Mesothelial cell of epicardium (in vitro differentiated cells): ENCODE data around the gene GNAO1. TPM values are rescaled to one million over a fixed set of nuclear protein-coding genes. Genes with fewer than 3 reads are reported as not detected.

Source experiments
- DNase-seq, 2 experiments: peaks; one replicate each; pipeline ENCODE4 v3.0.0; 2021; ENCODE audit warnings: low spot score in 2 of 2; ENCODE audit not compliant: unreplicated experiment in 2 of 2
- H3K27ac Mint-ChIP-seq: 2 replicates; pipeline ENCODE4 v1.8.0; 2021; ENCODE audit warnings: mixed read lengths
- H3K27me3 Mint-ChIP-seq: 2 replicates; pipeline ENCODE4 v1.8.0; 2021; ENCODE audit warnings: low read depth, mixed read lengths
- H3K36me3 Mint-ChIP-seq: 2 replicates; pipeline ENCODE4 v1.8.0; 2021; ENCODE audit warnings: mixed read lengths
- H3K4me1 Mint-ChIP-seq: 2 replicates; pipeline ENCODE4 v1.8.0; 2021; ENCODE audit warnings: mixed read lengths
- H3K4me3 Mint-ChIP-seq: 2 replicates; pipeline ENCODE4 v1.8.0; 2021; ENCODE audit warnings: mild to moderate bottlenecking, moderate library complexity, mixed read lengths
- H3K9me3 Mint-ChIP-seq: 2 replicates; pipeline ENCODE4 v1.8.0; 2021; ENCODE audit warnings: mixed read lengths
- total RNA-seq: library from RNA; stranded (reverse); gene quantifications from 3 replicates; pipeline ENCODE4 v1.2.1, GENCODE V29; 2021
- TF ChIP-seq, protein P1 (sequence below): fragments of 200-600 bp; sonication (generic); IDR thresholded peaks from one replicate; pipeline ENCODE4 v1.5.0; 2021; ENCODE audit warnings: antibody characterized with exemption; ENCODE audit not compliant: unreplicated experiment

Gene GNAO1
- total RNA-seq, 1 donor from 2014 or later: 3.3 TPM

- Mint-ChIP-seq H3K9me3 (no peaks in the 10 kb centered on the region), H3K4me3 (no peak overlapping the region), H3K36me3 (no peaks in the 10 kb centered on the region), H3K27ac (no peak overlapping the region), H3K27me3 (no peaks in the 10 kb centered on the region), H3K4me1 (peaks cover 9% of the 10 kb centered on the region)
- DNase-seq: no peak
- TF ChIP-seq, protein P1, sequence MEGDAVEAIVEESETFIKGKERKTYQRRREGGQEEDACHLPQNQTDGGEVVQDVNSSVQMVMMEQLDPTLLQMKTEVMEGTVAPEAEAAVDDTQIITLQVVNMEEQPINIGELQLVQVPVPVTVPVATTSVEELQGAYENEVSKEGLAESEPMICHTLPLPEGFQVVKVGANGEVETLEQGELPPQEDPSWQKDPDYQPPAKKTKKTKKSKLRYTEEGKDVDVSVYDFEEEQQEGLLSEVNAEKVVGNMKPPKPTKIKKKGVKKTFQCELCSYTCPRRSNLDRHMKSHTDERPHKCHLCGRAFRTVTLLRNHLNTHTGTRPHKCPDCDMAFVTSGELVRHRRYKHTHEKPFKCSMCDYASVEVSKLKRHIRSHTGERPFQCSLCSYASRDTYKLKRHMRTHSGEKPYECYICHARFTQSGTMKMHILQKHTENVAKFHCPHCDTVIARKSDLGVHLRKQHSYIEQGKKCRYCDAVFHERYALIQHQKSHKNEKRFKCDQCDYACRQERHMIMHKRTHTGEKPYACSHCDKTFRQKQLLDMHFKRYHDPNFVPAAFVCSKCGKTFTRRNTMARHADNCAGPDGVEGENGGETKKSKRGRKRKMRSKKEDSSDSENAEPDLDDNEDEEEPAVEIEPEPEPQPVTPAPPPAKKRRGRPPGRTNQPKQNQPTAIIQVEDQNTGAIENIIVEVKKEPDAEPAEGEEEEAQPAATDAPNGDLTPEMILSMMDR: no peak
These were observed 53.3 kb downstream of the GNAO1 start for GRCh38 chr16:56244612-56245011.

DNA sequence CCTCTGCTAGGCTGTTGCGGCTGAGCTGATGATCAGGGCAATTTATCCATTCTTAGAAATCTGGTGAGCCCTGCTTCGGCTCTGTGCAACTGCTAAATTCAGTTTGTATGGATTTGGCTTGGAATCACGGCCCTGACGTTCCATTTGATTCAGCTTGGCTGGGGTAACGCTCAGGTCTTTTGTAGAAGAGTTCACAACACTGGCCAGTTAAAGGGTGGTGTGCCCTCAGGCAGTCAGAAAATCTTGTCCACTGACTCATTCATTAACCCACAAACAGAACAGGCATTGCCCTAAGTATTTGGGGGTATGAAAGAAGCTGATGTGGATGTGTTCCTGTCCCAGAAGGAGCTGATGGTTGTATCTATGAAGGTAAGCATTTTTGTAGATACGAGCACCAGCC is 53.9 kb downstream of the GNAO1 start:
- TF ChIP-seq, protein P1: no peak
- H3K27me3 Mint-ChIP-seq: no peaks in the 10 kb centered on the region
- H3K4me3 Mint-ChIP-seq: no peak overlapping the region
- no peak for DNase-seq
- H3K9me3 Mint-ChIP-seq: no peaks in the 10 kb centered on the region
- H3K4me1 Mint-ChIP-seq: peaks cover 9% of the 10 kb centered on the region
- H3K36me3 Mint-ChIP-seq: no peaks in the 10 kb centered on the region
- no peak overlapping the region for H3K27ac Mint-ChIP-seq

DNA sequence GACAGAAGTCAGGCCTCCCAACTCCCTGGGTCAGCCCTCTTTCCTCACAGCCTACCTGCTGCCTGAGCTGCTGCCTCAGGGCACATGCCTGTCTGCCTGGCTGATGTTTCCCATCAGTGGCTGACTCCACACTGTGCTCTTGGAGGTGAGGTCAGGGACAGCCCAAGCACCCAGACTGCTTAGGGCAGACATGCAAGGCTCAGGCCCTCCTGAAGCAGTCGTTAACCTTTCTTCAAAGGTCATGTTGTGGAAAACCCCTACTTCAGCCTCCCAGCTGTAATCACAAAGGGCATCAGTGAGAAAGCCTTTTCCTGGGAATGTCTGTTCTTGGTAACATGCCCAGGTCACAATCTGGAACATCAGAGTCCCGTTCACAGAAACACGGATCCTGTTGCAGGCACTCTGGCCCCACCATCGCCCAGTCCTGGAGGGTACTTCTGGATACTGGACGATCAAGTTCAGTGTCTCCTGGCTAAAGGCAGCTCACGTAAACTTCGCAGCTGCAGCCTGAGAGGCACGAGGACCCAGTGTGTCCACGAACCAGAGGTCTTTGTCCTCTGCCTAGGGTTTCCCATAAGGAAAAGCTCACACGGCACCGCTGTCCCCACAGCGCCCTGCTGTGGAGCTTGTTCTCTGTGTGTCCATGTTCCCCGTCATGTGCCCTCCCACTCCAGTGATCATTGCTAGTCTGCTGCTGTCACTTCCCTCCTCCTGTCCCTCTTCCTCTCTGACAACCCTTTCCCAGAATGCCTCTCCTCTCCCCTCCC is 54.9 kb downstream of the GNAO1 start:
- Mint-ChIP-seq H3K27me3 (no peaks in the 10 kb centered on the region), H3K36me3 (no peaks in the 10 kb centered on the region), H3K9me3 (no peaks in the 10 kb centered on the region), H3K4me1 (peaks cover 9% of the 10 kb centered on the region), H3K4me3 (no peak overlapping the region), H3K27ac (no peak overlapping the region)
- DNase-seq: no peak
- TF ChIP-seq, protein P1: no peak

GRCh38 chr16:56247018-56247417 is 55.7 kb downstream of the GNAO1 start:
- Mint-ChIP-seq H3K9me3 (no peaks in the 10 kb centered on the region), H3K27me3 (no peaks in the 10 kb centered on the region), H3K36me3 (no peaks in the 10 kb centered on the region), H3K27ac (no peak overlapping the region), H3K4me3 (no peak overlapping the region), H3K4me1 (peaks cover 9% of the 10 kb centered on the region)
- TF ChIP-seq, protein P1: no peak
- no peak for DNase-seq

DNA sequence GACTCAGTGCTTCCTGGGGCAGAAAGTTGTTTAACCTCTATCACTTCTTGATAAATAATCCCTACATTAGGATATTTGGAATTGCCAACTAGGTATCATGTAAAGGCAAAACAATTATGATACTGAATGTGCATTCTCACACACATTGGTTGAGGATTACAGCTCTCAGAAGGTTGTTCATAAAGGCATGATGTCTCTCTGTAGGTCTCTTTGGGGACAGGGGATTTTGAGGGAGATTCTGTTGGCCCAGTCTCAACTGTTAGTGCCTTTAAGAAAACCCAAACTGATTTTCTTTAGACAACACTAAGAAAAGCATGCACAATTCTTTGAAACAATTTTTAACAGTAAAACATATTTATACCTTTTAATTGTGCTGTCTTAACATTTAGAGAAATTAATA is 56.5 kb downstream of the GNAO1 start:
- H3K27ac Mint-ChIP-seq: no peak overlapping the region
- TF ChIP-seq, protein P1: no peak

More for the DNA sequence above, 56.5 kb downstream of the GNAO1 start:
- Mint-ChIP-seq H3K4me1 (peaks cover 9% of the 10 kb centered on the region), H3K36me3 (no peaks in the 10 kb centered on the region), H3K27me3 (no peaks in the 10 kb centered on the region), H3K4me3 (no peak overlapping the region), H3K9me3 (no peaks in the 10 kb centered on the region)
- no peak for DNase-seq
